ENCODE results near the gene EAF1.
"Not testable (repeated sequence)": the region's sequence is repeated elsewhere in the genome, so short reads cannot be mapped to it uniquely, and the experiment has no call there.

Gene EAF1

GRCh38 chr3:15453501-15453900 is 26.1 kb downstream of the EAF1 start:
- no peak for DNase-seq

- DNase-seq = no peak
Observed at GRCh38 chr3:15453991-15454625, 26.7 kb downstream of the EAF1 start.

- DNase-seq = no peak
Observed at GRCh38 chr3:15454965-15455364, 27.6 kb downstream of the EAF1 start.

- DNase-seq = no peak
Observed at GRCh38 chr3:15455756-15456155, 28.4 kb downstream of the EAF1 start.

GRCh38 chr3:15456321-15456720 is 28.9 kb downstream of the EAF1 start:
- DNase-seq = no peak

- not testable (repeated sequence) for DNase-seq
Observed at GRCh38 chr3:15456915-15457314, 29.5 kb downstream of the EAF1 start.

- no peak for DNase-seq
Observed at GRCh38 chr3:15458212-15458780, 30.9 kb downstream of the EAF1 start.

- no peak for DNase-seq
Observed at GRCh38 chr3:15460891-15461531, 33.6 kb downstream of the EAF1 start.

GRCh38 chr3:15462451-15462850 is 35.1 kb downstream of the EAF1 start:
- no peak for DNase-seq

- DNase-seq = no peak
Observed at GRCh38 chr3:15465876-15466585, 38.6 kb downstream of the EAF1 start.

- DNase-seq = no peak
Observed at GRCh38 chr3:15467227-15468181, 40.1 kb downstream of the EAF1 start.

- DNase-seq = no peak
Observed at GRCh38 chr3:15470261-15470660, 42.9 kb downstream of the EAF1 start.

GRCh38 chr3:15470849-15471248 is 43.5 kb downstream of the EAF1 start:
- DNase-seq = no peak

GRCh38 chr3:15471861-15472260 is 44.5 kb downstream of the EAF1 start:
- DNase-seq = no peak

- DNase-seq = no peak
Observed at GRCh38 chr3:15475161-15475560, 47.8 kb downstream of the EAF1 start.

- no peak for DNase-seq
Observed at GRCh38 chr3:15476378-15476777, 49.0 kb downstream of the EAF1 start.

- no peak for DNase-seq
Observed at GRCh38 chr3:15477951-15478639, 50.7 kb downstream of the EAF1 start.

- DNase-seq = no peak
Observed at GRCh38 chr3:15478640-15478979, 51.2 kb downstream of the EAF1 start.

- DNase-seq = no peak
Observed at GRCh38 chr3:15479400-15480224, 52.2 kb downstream of the EAF1 start.

- not testable (repeated sequence) for DNase-seq
Observed at GRCh38 chr3:15484551-15484950, 57.2 kb downstream of the EAF1 start.

GRCh38 chr3:15486020-15486419 is 58.6 kb downstream of the EAF1 start:
- DNase-seq = no peak

Measured in activated CD4-positive, alpha-beta T cell treated with anti-CD3 and anti-CD28 coated beads for 4 hours (primary cell).